Astrocyte of the spinal cord (primary cell): ENCODE results near the gene SMARCAL1.

Source experiments
- DNase-seq: peaks from one replicate; pipeline ENCODE4 v3.0.0; 2011; ENCODE audit warnings: low read depth, low spot score
- H3K4me3 ChIP-seq: 2 replicates; pipeline ENCODE4 v1.5.1; 2011; ENCODE audit warnings: low read depth, mild to moderate bottlenecking, low read length, moderate library complexity
- in situ Hi-C: cut with HindIII; loops from 2 replicates; pipeline ENCODE4 v1.10.0; 2017; ENCODE audit warnings: low sequenced_read_pairs
- TF ChIP-seq, protein P1 (sequence below): IDR thresholded peaks from 2 replicates; pipeline ENCODE4 v1.5.1; 2012; ENCODE audit warnings: low read depth, mild to moderate bottlenecking, low read length, inconsistent platforms

SMARCAL1 gene

DNA sequence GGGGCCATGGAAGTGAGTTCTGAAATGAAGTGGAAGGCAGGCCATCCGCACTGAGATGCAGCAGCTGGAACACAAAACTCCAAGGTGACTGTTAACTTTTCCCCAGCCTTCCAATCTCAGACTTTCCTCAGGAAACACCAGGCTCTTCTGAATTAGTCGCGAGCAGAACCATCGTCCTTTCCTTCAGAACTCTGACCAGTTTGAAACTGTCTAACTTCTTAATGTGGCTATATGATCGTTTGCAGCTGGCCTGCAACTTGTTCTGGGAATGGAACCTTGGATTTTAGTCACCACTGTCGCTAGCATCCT is 85.7 kb downstream of the SMARCAL1 start:
- in situ Hi-C loops, result no loop called here
- H3K4me3 ChIP-seq, result peak overlapping the region; percentile 99
- TF ChIP-seq, protein P1, sequence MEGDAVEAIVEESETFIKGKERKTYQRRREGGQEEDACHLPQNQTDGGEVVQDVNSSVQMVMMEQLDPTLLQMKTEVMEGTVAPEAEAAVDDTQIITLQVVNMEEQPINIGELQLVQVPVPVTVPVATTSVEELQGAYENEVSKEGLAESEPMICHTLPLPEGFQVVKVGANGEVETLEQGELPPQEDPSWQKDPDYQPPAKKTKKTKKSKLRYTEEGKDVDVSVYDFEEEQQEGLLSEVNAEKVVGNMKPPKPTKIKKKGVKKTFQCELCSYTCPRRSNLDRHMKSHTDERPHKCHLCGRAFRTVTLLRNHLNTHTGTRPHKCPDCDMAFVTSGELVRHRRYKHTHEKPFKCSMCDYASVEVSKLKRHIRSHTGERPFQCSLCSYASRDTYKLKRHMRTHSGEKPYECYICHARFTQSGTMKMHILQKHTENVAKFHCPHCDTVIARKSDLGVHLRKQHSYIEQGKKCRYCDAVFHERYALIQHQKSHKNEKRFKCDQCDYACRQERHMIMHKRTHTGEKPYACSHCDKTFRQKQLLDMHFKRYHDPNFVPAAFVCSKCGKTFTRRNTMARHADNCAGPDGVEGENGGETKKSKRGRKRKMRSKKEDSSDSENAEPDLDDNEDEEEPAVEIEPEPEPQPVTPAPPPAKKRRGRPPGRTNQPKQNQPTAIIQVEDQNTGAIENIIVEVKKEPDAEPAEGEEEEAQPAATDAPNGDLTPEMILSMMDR, result no peak
- no peak for DNase-seq

DNA sequence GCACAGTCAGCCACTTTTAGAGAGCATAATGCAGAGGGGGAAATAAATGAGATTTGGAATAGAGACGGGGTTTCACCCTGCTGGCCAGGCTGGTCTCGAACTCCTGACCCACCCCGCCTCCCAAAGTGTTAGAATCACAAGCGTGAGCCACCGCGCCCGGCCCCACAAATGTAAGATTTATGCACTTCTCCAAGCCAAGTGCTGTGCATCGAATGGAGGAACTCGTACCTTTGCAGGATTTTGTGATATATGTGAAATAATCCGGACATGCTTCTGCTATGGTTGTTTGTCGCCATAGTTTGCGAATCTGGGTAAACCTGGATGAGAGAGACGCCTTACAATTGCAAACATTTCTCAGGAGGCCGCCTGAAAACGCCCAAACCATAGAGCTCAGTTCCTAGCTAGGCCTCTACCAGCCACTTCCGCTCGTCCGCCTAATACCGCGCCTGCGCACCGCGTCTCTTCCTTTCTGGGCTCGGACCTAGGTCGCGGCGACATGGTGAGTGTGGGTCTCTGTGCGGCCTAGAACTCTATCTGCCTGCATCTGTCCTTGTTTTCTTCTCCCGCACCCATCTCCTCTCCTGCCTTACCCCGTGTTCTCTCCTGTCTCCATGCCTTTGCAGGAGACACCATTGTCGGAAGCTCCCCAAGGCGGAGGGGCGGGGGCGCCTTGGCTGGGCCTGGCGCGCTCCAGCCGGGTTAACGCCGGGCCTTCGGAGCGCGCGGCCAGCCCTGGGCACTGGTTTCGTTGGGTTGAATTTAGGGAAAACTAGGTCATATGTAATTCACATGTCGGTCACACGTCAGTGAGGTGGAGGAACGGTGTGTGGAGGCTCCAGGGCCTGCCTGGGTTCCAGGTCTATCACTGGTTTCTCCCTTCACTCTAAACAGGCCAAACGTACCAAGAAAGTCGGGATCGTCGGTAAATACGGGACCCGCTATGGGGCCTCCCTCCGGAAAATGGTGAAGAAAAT is 86.4 kb downstream of the SMARCAL1 start, which contains the start of gene RPL37A:
Gene RPL37A, plus strand, starts transcription at position 466 of the 974 bp plus-strand sequence. Its CDS starts 31 bp downstream, at position 497.
- TF ChIP-seq, protein P1, result no peak
- in situ Hi-C loops, result no loop called here
- peak within 1 kb of the TSS; percentile 99 for H3K4me3 ChIP-seq
- DNase-seq, result peak; percentile 97

DNA sequence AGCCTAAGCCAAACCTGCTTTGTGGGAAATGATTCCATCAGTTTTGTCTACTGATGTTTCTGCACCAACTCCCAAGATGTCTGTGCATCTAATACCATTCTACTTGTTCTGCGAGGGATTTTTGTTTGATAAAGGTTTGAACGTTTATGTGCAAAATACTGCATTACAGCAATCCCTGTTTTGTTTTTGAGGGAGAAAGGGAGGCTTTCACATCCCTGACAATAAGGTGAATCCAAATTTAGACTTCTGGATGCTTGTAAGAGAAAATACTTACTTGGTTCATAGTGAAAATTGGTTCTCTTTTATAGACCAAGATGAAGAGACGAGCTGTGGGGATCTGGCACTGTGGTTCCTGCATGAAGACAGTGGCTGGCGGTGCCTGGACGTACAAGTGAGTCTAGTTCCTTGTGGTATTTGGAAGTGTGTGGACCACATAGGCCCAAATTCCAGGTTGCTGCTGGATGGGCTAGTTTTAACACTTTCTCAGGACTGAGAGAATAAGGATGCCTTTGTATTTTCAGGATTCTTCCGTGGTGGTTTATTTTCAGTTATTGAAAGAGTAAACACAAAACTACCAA is 87.4 kb downstream of the SMARCAL1 start:
- TF ChIP-seq, protein P1, result no peak

DNA sequence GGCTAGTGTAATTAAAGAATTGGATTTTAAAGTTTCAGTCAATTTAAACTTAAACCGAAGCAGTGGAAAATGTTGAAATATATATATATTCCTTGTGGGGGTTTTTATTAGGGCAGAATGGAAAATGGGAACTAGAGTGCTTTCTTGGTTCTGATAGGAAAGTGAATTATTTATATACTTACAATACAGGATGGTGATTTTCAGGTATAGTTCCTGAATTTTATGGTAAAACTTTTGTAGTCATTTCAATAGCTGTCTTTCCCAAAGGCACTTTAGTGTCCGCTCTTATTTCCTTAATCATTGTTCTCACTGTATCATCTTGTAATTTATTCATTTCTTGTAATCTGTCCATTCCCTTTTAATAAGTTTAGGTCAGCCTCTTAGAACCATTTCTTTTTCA is 88.3 kb downstream of the SMARCAL1 start:
- in situ Hi-C loops, result no loop called here
- TF ChIP-seq, protein P1, result no peak
- no peak for DNase-seq
- peak overlapping the region; percentile 99 for H3K4me3 ChIP-seq

More for the DNA sequence above, 87.4 kb downstream of the SMARCAL1 start:
- in situ Hi-C loops, result no loop called here
- no peak for DNase-seq
- H3K4me3 ChIP-seq, result peak overlapping the region; percentile 99

GRCh38 chr2:216501854-216502253 is 89.6 kb downstream of the SMARCAL1 start:
- in situ Hi-C loops, result no loop called here
- H3K4me3 ChIP-seq, result no peak overlapping the region
- TF ChIP-seq, protein P1, result no peak
- no peak for DNase-seq

DNA sequence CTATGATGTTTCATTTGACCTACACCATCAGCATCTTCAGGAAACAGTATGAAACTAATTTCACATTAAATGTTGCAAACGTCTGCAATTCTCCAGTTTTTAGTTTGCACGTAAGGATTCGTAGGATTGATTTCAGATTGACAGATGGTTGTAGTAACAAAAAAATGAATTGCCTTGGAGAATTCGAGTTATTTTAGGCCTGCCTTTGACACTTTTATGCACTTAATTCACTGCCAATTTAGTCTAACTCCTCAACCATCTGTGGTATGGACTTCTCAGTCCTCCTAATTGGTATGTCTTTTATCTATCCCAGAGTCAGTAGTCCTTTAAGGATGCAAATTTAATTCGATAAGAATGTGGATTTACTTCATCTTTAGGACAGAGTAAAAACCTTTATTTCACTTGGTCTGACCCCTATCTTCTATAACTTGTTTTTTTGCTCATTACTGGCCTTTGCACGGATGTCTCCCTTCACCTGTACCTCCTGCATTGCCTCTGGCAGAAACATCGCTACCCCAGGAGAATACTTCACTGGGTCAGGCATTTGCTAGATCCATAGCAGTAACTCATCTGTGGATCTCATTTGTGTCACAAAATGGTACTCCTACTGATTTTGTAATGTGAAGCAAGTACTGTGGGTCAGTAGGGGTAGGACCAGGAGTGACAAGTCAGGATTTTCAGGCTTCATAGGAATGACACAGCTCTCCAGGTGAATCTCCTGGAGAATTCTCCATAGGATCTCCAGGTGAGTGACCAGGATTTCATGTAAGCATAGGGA is 90.3 kb downstream of the SMARCAL1 start:
- TF ChIP-seq, protein P1, result no peak
- no peak overlapping the region for H3K4me3 ChIP-seq
- DNase-seq, result no peak
- in situ Hi-C loops, result no loop called here
